K562 (cell line): ENCODE measurements around the gene OSM. TPM values are rescaled to one million over a fixed set of nuclear protein-coding genes. Genes with fewer than 3 reads are reported as not detected.

ENCODE experiments used
- ATAC-seq: fragments of 200-7000 bp; cut with Tn5 transposase; 3 replicates; pipeline ENCODE4 v1.9.1; 2020; ENCODE audit warnings: moderate library complexity
- BruUV-seq: library from RNA; stranded (reverse); fragments of 400-500 nt; replicated peaks from 2 replicates; lab custom pipeline; 2021; lab: Mats Ljungman, UMichigan
- CTCF ChIA-PET: fragments of 300-600 bp; formaldehyde crosslinking; extraction: SDS; loops from one replicate; lab custom pipeline; 2021; ENCODE audit warnings: low intra/inter-chr PET ratio; lab: Yijun Ruan, JAX
- POLR2A ChIA-PET: fragments of 300-600, 350-650 bp; sonication (Branson Sonifier 250); formaldehyde crosslinking; extraction: SDS; loops from one replicate; lab custom pipeline; 2021; ENCODE audit warnings: antibody characterized with exemption, inconsistent platforms; lab: Yijun Ruan, JAX
- DNase-seq, 4 experiments: peaks; one replicate each; pipeline versions ENCODE4 v3.0.0 to v3.0.0-alpha.2; 2011 to 2018; ENCODE audit warnings: low spot score in 3 of 4, mixed read lengths in 3 of 4; ENCODE audit errors: extremely low read depth in 1 of 4
- FAIRE-seq: peaks from 2 replicates; lab custom pipeline; 2011; peaks lifted over from hg19 to GRCh38; lab: Jason Lieb, UNC
- H2AFZ ChIP-seq: 2 replicates; pipeline ENCODE4 v1.6.0; 2011; ENCODE audit warnings: low read depth, low read length, control low read depth, inconsistent platforms
- H3K27ac ChIP-seq: fragments of 200-600 bp; 3 replicates; pipeline ENCODE4 v1.8.0; 2011; ENCODE audit warnings: low read depth, mild to moderate bottlenecking, control low read depth, inconsistent platforms, low read length, moderate library complexity, mixed read lengths; ENCODE audit errors: extremely low read depth
- H3K27me3 ChIP-seq, 2 experiments: fragments of 300-600 bp in 1 of 2; 2 replicates in 1 of 2; 3 replicates in 1 of 2; pipeline versions ENCODE4 v1.6.0 to v1.8.0; 2011; ENCODE audit warnings: inconsistent platforms in 2 of 2, low read length in 2 of 2, mild to moderate bottlenecking in 1 of 2, mixed read lengths in 1 of 2, moderate library complexity in 1 of 2; ENCODE audit not compliant: control insufficient read depth in 2 of 2, insufficient read depth in 2 of 2
- H3K36me3 ChIP-seq: fragments of 300-600 bp; 3 replicates; pipeline ENCODE4 v1.8.0; 2011; ENCODE audit warnings: mild to moderate bottlenecking, low read length, inconsistent platforms; ENCODE audit not compliant: control insufficient read depth, insufficient read depth
- H3K4me1 ChIP-seq, 2 experiments: fragments of 200-600 bp in 1 of 2; replicated peaks in 1 of 2; 2 replicates in 1 of 2; 3 replicates in 1 of 2; pipeline versions ENCODE4 v1.5.1 to v1.8.0; 2011; ENCODE audit warnings: inconsistent platforms in 2 of 2, low read length in 2 of 2, mild to moderate bottlenecking in 1 of 2, mixed read lengths in 1 of 2, moderate library complexity in 1 of 2; ENCODE audit not compliant: control insufficient read depth in 2 of 2, insufficient read depth in 2 of 2
- H3K4me2 ChIP-seq: 2 replicates; pipeline ENCODE4 v1.6.1; 2011; ENCODE audit warnings: low read length, control low read depth, inconsistent platforms, mixed read lengths; ENCODE audit not compliant: insufficient read depth
- H3K4me3 ChIP-seq: fragments of 200-600 bp; sonication (generic), shearing (Covaris generic); 2 replicates; pipeline ENCODE4 v1.5.1; 2016; ENCODE audit warnings: control low read depth, inconsistent platforms
- H3K79me2 ChIP-seq: fragments of 200-600 bp; 3 replicates; pipeline ENCODE4 v1.8.0; 2011; ENCODE audit warnings: low read length, inconsistent platforms; ENCODE audit not compliant: control insufficient read depth, insufficient read depth
- H3K9ac ChIP-seq, 2 experiments: 2 replicates each; pipeline versions ENCODE4 v1.6.0 to v1.6.1; 2011; ENCODE audit warnings: low read depth in 2 of 2, low read length in 2 of 2, control low read depth in 1 of 2, inconsistent platforms in 1 of 2, mild to moderate bottlenecking in 1 of 2, mixed read lengths in 1 of 2; ENCODE audit not compliant: insufficient read depth in 1 of 2
- H3K9me1 ChIP-seq: one replicate; pipeline ENCODE4 v1.6.0; 2011; ENCODE audit warnings: inconsistent platforms, mild to moderate bottlenecking, low read length, moderate library complexity; ENCODE audit not compliant: control insufficient read depth, insufficient read depth
- H3K9me3 ChIP-seq: replicated peaks from 2 replicates; pipeline ENCODE4 v1.5.1; 2011; ENCODE audit warnings: low read depth, low read length, inconsistent platforms; ENCODE audit not compliant: control insufficient read depth, insufficient read depth
- H4K20me1 ChIP-seq: replicated peaks from 2 replicates; pipeline ENCODE4 v1.6.1; 2011; ENCODE audit warnings: low read length, inconsistent platforms, mixed read lengths; ENCODE audit not compliant: control insufficient read depth, insufficient read depth
- ILF3 ChIP-seq: fragments of 450-650 bp; IDR thresholded peaks from 2 replicates; pipeline ENCODE4 v1.6.1; 2018; ENCODE audit warnings: antibody characterized with exemption, mild to moderate bottlenecking, moderate library complexity, borderline replicate concordance
- ZNF347 ChIP-seq: fragments of 450-650 bp; formaldehyde crosslinking; IDR thresholded peaks from 2 replicates; pipeline ENCODE4 v1.4.0; 2020; ENCODE audit warnings: low read depth, mild to moderate bottlenecking, moderate library complexity
- WGBS: fragments of 100-300 bp; shearing (Covaris generic); methylation state at CpG from one replicate; pipeline ENCODE4 v1.1.6; 2016; ENCODE audit warnings: low coverage, mixed read lengths; ENCODE audit not compliant: insufficient coverage; ENCODE audit errors: missing lambda C conversion rate; 5-methylcytosine and 5-hydroxymethylcytosine counted together
- in situ Hi-C: fragments of 300-500 bp; cut with MboI; formaldehyde crosslinking; loops from 4 replicates; pipeline ENCODE4 v1.15.0; 2018; ENCODE audit warnings: inconsistent platforms, mixed read lengths
- intact Hi-C: fragments of 100-400 bp; cut with micrococcal nuclease; formaldehyde crosslinking; loops from 2 replicates; pipeline ENCODE4 v1.14.2; 2022
- polyA plus RNA-seq, 8 experiments: library from polyadenylated mRNA; depleted of rRNA in 4 of 8; stranded (reverse) in 5 of 8; unstranded in 3 of 8; fragments of >200 nt; fragmentation: Nextera tagmentation in 2 of 8; fragmentation: Illumina TruSeq in 1 of 8; extraction: Ambion mirVana in 2 of 8; extraction: Trizol in 1 of 8; gene quantifications; 2 replicates each; pipeline versions ENCODE4 v1.2.1 to v1.2.3, GENCODE V29; 2011 to 2014; ENCODE audit warnings: inconsistent platforms in 1 of 8, missing spikeins in 1 of 8
- total RNA-seq, 7 experiments: library from RNA; depleted of rRNA in 6 of 7; stranded (reverse); fragments of >200 nt in 6 of 7; fragmentation: Illumina TruSeq in 2 of 7; extraction: Trizol in 2 of 7; gene quantifications; 2 replicates each; pipeline versions ENCODE4 v1.2.1 to v1.2.3, GENCODE V29; 2011 to 2021; ENCODE audit warnings: low replicate concordance in 1 of 7
- TF ChIP-seq, protein P1 (sequence below): fragments of 450-650 bp; IDR thresholded peaks from 2 replicates; pipeline ENCODE4 v1.6.1; 2016; ENCODE audit warnings: mild to moderate bottlenecking, moderate library complexity

Gene OSM
- total and polyA plus RNA-seq, 9 of the 15 experiments (the other 6 are each of a cell fraction or from before 2014, with no cell fraction given) = 0.22 TPM; not detected in 8

DNA sequence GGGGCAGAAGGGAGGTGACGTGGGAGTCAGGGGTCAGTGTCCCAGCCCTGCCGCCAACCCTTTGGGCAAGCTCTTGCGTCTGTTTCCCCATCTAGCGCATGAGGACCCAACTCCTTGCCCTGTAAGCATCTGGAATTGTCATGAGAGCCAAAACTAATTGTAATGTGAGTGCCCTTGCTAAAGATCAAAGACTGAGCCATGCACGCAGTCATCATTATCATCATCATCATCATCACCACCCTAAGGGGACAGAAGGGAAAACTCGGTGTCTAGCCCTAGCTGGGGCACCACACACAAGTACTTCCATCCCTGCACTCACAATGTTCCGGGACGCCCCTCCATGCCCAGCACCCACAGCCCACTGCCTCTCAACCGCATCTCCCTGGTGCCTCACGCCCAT lies 22.6 kb downstream of the OSM start:
- no peak overlapping the region for H3K4me3 ChIP-seq
- no peak for ATAC-seq
- no peak for DNase-seq
- H3K9ac ChIP-seq = no peak overlapping the region
- BruUV-seq = no TSS peak
- intact Hi-C loops = no loop called here
- no peaks in the 10 kb centered on the region for H3K79me2 ChIP-seq
- no peak for TF ChIP-seq ILF3
- TF ChIP-seq, all 486 proteins: peak for 0
- Histone ChIP-seq H3K27ac (no peak overlapping the region), H3K4me1 (peaks cover 0 to 25% of the 10 kb centered on the region in 2 experiments; a peak in 2 of 5 replicates), H3K4me2 (no peak overlapping the region), H2AFZ (no peak overlapping the region), H3K36me3 (no peaks in the 10 kb centered on the region), H4K20me1 (0 out of 2 replicates have a peak, but pooled peaks cover 4% of the 10 kb centered on the region), H3K9me1 (no peaks in the 10 kb centered on the region), H3K27me3 (peaks cover 0 to 44% of the 10 kb centered on the region in 2 experiments; a peak in 2 of 5 replicates), H3K9me3 (no peaks in the 10 kb centered on the region)
- in situ Hi-C loops = loop anchor here (5.0 kb wide), 1 partner anchor 137 kb away; no protein-coding TSS in a partner anchor
- WGBS = 47% methylated on average over 5 of the region's 10 CpGs
- ChIA-PET CTCF (no interaction called here), POLR2A (interaction anchor here (0.6 kb wide), 1 partner anchor 19 kb away, joined by 4 read pairs; no protein-coding TSS in a partner anchor)
- no peak for FAIRE-seq

DNA sequence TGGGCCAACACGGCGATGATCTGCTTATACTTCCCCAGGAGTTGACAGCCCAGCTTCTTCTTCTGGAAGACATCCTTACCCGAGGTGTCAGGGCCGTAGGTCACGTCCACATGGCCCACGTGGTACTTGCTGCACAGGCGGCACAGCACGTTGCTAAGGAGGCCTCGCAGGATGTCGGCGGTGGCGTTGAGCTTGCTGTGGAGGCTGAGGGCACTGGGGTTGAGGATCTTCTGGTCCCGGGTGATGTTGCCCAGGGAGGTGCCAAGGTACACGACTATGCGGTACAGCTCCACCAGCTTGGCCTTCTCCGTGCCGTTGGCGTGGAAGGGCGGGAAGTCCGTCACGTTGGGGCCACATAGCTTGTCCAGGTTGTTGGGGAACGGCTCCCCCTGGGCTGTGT lies 23.0 kb downstream of the OSM start:
- ATAC-seq (no peak), FAIRE-seq (no peak), DNase-seq (no peak)
- no peak overlapping the region for H3K9ac ChIP-seq
- H3K27ac ChIP-seq = no peak overlapping the region
- no peaks in the 10 kb centered on the region for H3K9me1 ChIP-seq
- intact Hi-C loops = no loop called here
- peaks cover 0 to 24% of the 10 kb centered on the region in 2 experiments; a peak in 2 of 5 replicates for H3K4me1 ChIP-seq
- no peak overlapping the region for H3K4me3 ChIP-seq
- peaks cover 0 to 45% of the 10 kb centered on the region in 2 experiments; a peak in 2 of 5 replicates for H3K27me3 ChIP-seq
- in situ Hi-C loops = loop anchor here (5.0 kb wide), 1 partner anchor 136 kb away; no protein-coding TSS in a partner anchor
- CTCF ChIA-PET = no interaction called here
- POLR2A ChIA-PET = interaction anchor here (0.6 kb wide), 1 partner anchor 19 kb away, joined by 4 read pairs; no protein-coding TSS in a partner anchor
- H4K20me1 ChIP-seq = 0 out of 2 replicates have a peak, but pooled peaks cover 4% of the 10 kb centered on the region
- no peak overlapping the region for H2AFZ ChIP-seq
- WGBS = 24% methylated on average over 21 of the region's 22 CpGs
- no peaks in the 10 kb centered on the region for H3K9me3 ChIP-seq
- H3K4me2 ChIP-seq = no peak overlapping the region
- no peaks in the 10 kb centered on the region for H3K36me3 ChIP-seq
- H3K79me2 ChIP-seq = no peaks in the 10 kb centered on the region
- no TSS peak for BruUV-seq
- TF ChIP-seq ZNF347 (CRISPR knock-in tag) = no peak
- TF ChIP-seq, protein P1, sequence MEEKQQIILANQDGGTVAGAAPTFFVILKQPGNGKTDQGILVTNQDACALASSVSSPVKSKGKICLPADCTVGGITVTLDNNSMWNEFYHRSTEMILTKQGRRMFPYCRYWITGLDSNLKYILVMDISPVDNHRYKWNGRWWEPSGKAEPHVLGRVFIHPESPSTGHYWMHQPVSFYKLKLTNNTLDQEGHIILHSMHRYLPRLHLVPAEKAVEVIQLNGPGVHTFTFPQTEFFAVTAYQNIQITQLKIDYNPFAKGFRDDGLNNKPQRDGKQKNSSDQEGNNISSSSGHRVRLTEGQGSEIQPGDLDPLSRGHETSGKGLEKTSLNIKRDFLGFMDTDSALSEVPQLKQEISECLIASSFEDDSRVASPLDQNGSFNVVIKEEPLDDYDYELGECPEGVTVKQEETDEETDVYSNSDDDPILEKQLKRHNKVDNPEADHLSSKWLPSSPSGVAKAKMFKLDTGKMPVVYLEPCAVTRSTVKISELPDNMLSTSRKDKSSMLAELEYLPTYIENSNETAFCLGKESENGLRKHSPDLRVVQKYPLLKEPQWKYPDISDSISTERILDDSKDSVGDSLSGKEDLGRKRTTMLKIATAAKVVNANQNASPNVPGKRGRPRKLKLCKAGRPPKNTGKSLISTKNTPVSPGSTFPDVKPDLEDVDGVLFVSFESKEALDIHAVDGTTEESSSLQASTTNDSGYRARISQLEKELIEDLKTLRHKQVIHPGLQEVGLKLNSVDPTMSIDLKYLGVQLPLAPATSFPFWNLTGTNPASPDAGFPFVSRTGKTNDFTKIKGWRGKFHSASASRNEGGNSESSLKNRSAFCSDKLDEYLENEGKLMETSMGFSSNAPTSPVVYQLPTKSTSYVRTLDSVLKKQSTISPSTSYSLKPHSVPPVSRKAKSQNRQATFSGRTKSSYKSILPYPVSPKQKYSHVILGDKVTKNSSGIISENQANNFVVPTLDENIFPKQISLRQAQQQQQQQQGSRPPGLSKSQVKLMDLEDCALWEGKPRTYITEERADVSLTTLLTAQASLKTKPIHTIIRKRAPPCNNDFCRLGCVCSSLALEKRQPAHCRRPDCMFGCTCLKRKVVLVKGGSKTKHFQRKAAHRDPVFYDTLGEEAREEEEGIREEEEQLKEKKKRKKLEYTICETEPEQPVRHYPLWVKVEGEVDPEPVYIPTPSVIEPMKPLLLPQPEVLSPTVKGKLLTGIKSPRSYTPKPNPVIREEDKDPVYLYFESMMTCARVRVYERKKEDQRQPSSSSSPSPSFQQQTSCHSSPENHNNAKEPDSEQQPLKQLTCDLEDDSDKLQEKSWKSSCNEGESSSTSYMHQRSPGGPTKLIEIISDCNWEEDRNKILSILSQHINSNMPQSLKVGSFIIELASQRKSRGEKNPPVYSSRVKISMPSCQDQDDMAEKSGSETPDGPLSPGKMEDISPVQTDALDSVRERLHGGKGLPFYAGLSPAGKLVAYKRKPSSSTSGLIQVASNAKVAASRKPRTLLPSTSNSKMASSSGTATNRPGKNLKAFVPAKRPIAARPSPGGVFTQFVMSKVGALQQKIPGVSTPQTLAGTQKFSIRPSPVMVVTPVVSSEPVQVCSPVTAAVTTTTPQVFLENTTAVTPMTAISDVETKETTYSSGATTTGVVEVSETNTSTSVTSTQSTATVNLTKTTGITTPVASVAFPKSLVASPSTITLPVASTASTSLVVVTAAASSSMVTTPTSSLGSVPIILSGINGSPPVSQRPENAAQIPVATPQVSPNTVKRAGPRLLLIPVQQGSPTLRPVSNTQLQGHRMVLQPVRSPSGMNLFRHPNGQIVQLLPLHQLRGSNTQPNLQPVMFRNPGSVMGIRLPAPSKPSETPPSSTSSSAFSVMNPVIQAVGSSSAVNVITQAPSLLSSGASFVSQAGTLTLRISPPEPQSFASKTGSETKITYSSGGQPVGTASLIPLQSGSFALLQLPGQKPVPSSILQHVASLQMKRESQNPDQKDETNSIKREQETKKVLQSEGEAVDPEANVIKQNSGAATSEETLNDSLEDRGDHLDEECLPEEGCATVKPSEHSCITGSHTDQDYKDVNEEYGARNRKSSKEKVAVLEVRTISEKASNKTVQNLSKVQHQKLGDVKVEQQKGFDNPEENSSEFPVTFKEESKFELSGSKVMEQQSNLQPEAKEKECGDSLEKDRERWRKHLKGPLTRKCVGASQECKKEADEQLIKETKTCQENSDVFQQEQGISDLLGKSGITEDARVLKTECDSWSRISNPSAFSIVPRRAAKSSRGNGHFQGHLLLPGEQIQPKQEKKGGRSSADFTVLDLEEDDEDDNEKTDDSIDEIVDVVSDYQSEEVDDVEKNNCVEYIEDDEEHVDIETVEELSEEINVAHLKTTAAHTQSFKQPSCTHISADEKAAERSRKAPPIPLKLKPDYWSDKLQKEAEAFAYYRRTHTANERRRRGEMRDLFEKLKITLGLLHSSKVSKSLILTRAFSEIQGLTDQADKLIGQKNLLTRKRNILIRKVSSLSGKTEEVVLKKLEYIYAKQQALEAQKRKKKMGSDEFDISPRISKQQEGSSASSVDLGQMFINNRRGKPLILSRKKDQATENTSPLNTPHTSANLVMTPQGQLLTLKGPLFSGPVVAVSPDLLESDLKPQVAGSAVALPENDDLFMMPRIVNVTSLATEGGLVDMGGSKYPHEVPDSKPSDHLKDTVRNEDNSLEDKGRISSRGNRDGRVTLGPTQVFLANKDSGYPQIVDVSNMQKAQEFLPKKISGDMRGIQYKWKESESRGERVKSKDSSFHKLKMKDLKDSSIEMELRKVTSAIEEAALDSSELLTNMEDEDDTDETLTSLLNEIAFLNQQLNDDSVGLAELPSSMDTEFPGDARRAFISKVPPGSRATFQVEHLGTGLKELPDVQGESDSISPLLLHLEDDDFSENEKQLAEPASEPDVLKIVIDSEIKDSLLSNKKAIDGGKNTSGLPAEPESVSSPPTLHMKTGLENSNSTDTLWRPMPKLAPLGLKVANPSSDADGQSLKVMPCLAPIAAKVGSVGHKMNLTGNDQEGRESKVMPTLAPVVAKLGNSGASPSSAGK = peak; percentile 29; the same call in 1 of the 2 replicates
